ENCODE data around the gene PRR14L. TPM values are rescaled to one million over a fixed set of nuclear protein-coding genes. Genes with fewer than 3 reads are reported as not detected.

PRR14L gene
- total RNA-seq, 1 experiment from 2014 or later, result 43.9 TPM

GRCh38 chr22:31646186-31647019, 103.5 kb downstream of the PRR14L start:
- TF ChIP-seq, protein P1, sequence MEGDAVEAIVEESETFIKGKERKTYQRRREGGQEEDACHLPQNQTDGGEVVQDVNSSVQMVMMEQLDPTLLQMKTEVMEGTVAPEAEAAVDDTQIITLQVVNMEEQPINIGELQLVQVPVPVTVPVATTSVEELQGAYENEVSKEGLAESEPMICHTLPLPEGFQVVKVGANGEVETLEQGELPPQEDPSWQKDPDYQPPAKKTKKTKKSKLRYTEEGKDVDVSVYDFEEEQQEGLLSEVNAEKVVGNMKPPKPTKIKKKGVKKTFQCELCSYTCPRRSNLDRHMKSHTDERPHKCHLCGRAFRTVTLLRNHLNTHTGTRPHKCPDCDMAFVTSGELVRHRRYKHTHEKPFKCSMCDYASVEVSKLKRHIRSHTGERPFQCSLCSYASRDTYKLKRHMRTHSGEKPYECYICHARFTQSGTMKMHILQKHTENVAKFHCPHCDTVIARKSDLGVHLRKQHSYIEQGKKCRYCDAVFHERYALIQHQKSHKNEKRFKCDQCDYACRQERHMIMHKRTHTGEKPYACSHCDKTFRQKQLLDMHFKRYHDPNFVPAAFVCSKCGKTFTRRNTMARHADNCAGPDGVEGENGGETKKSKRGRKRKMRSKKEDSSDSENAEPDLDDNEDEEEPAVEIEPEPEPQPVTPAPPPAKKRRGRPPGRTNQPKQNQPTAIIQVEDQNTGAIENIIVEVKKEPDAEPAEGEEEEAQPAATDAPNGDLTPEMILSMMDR (conservative IDR thresholded peaks at IDR 0.05), result no peak
- no peak for TF ChIP-seq EZH2 (IDR thresholded peaks at IDR 0.05; ENCODE audit: low read depth)
- no TSS peak for BruUV-seq (replicated peaks)
- peaks cover 45% of the 10 kb centered on the region for H3K4me1 ChIP-seq (replicated peaks; ENCODE audit: insufficient read depth)

DNA sequence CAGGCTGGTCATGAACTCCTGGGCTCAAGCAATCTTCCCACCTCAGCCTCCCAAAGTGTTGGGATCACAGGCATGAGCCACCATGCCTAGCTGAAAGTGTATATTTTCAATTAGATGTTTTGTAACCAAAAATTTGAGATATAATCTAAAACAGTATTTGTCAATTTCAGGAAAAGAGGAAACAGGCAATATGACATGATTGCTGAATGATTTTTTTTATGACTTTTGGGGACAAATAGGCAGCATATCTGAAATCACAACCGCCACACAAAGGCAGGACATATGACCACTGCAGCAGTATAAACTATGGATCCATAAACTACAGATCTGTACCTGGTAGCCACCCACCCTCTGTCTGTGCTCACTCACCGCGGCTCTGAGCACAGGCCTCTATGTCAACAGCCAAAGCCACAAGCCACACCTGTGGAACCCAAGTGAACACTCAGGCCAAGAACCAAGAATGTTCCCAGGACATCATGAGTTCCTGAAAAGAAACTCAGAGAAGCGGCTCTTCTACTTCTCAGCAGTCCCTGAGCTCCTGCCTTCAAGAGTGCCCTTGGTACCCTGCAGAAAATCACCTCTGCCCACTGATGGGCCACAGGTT, 110.4 kb downstream of the PRR14L start:
- Histone ChIP-seq H3F3A (ENCODE audit: insufficient read depth, low read depth) (peaks cover 25% of the 10 kb centered on the region), H4K20me1 (ENCODE audit: insufficient read depth) (0 out of 2 replicates have a peak, but pooled peaks cover 19% of the 10 kb centered on the region), H2AFZ (no peak overlapping the region), H3K79me2 (ENCODE audit: low read depth) (peaks cover 94% of the 10 kb centered on the region), H3K4me3 (no peak overlapping the region), H3K4me1 (replicated peaks; ENCODE audit: insufficient read depth) (peaks cover 30% of the 10 kb centered on the region), H3K27me3 (ENCODE audit: insufficient read depth, low read depth) (no peaks in the 10 kb centered on the region), H3K9me2 (ENCODE audit: insufficient read depth) (no peaks in the 10 kb centered on the region), H3K36me3 (ENCODE audit: low read depth) (peaks cover 13% of the 10 kb centered on the region; the same call in 1 of the 2 replicates), H3K27ac (no peak overlapping the region; the same call in 1 of the 2 replicates), H3K4me2 (no peak overlapping the region), H3K9me3 (ENCODE audit: insufficient read depth, low read depth) (no peaks in the 10 kb centered on the region)
- no TSS peak for BruUV-seq (replicated peaks)
- CTCF ChIA-PET, result interaction anchor here (0.6 kb wide), 1 partner anchor 26 kb away, joined by 3 read pairs; no protein-coding TSS in a partner anchor
- TF ChIP-seq, protein P1 (conservative IDR thresholded peaks at IDR 0.05), result no peak
- no peak for TF ChIP-seq EZH2 (IDR thresholded peaks at IDR 0.05; ENCODE audit: low read depth)
- peak; percentile 44 to 73 for DNase-seq
- POLR2A ChIA-PET (ENCODE audit: unreplicated experiment), result interaction anchor here (0.6 kb wide), 2 partner anchors 23 to 180 kb away, joined by 3 to 4 read pairs; no protein-coding TSS in a partner anchor
- intact Hi-C loops (cut with micrococcal nuclease; ENCODE audit: unreplicated experiment), result loop anchor here (2.0 to 10.0 kb wide), 2 partner anchors 23 to 155 kb away; partner anchors contain the start of genes EIF4ENIF1 and PISD

More at GRCh38 chr22:31646186-31647019, 103.5 kb downstream of the PRR14L start:
- CTCF ChIA-PET, result interaction anchor here (0.6 to 1.2 kb wide), 3 partner anchors 15 to 324 kb away, joined by 3 to 4 read pairs (median 3); partner anchors contain the start of gene PISD
- Histone ChIP-seq H3K4me2 (peak overlapping the region; percentile 63), H3K79me2 (ENCODE audit: low read depth) (peaks cover 85% of the 10 kb centered on the region), H3K9me2 (ENCODE audit: insufficient read depth) (no peaks in the 10 kb centered on the region), H3K36me3 (ENCODE audit: low read depth) (peaks cover 38% of the 10 kb centered on the region), H3K4me3 (no peak overlapping the region; the same call in 1 of the 2 replicates), H3K27ac (peak overlapping the region; percentile 98), H3K27me3 (ENCODE audit: insufficient read depth, low read depth) (no peaks in the 10 kb centered on the region), H2AFZ (no peak overlapping the region), H3K9me3 (ENCODE audit: insufficient read depth, low read depth) (no peaks in the 10 kb centered on the region), H4K20me1 (ENCODE audit: insufficient read depth) (no peaks in the 10 kb centered on the region; the same call in 1 of the 2 replicates), H3F3A (ENCODE audit: insufficient read depth, low read depth) (peaks cover 41% of the 10 kb centered on the region)
- POLR2A ChIA-PET (ENCODE audit: unreplicated experiment), result interaction anchor here (0.5 to 1.6 kb wide), 3 partner anchors 16 to 333 kb away, joined by 5 to 16 read pairs (median 6); partner anchors contain the start of gene PISD
- peak; percentile 70 to 99 for DNase-seq
- intact Hi-C loops (cut with micrococcal nuclease; ENCODE audit: unreplicated experiment), result loop anchor here (1.0 kb wide), 1 partner anchor 16 kb away; the partner anchor contains the start of gene PISD
